GM18868 (cell line): Measurements from ENCODE around the gene GULP1.

ENCODE experiments used
- ATAC-seq: cut with Tn5 transposase; IDR thresholded peaks from one replicate; pipeline ENCODE4 v1.9.1; 2021; ENCODE audit warnings: mild to moderate bottlenecking, moderate library complexity; ENCODE audit not compliant: unreplicated experiment

GULP1 gene

DNA sequence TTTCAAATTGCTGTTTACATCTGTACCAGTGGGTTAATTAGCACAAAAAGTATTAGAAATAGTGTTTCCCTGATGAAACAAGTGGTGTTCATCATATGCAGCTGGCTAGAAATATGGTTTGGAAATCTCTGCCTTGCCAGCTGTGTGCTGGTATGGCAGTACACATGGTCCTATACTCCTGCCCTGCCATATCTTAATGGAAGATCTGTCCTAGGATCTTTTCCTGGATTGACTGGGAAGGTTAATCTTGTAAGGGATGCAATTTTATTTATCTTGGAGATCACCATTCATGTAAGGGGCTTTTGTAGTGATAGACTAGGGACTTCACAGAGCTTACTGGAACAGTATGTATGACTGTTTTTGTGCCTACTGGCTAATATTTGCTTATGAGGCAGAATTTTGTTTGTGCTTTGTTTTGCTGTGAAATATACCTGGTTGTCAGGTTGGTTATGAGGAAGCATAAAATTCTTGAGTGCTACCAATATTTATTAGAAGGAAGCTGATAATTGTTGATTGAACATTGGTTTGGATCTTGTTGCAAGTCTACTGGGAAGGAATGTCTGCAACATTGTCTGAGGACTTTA, 73.5 kb downstream of the GULP1 start:
- no peak for ATAC-seq

DNA sequence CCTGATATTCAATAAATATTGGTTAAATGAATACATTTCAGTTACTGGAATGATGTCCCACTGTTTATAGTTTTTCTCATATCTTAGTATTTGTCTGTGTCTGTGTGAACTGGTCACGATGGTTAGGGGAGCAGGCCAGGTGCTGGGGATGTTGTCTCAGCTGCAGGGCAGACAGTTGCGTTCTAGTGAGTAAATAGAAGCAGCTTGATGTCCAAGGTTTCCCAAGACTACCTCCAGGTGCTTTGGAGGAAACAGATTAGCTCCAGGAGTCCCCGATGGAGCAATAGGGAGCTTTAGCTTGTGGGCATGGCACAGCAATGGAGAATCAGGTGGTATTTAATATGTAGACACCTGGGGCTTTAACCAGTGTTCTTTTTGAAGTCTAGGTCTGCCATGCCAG, 75.5 kb downstream of the GULP1 start:
- no peak for ATAC-seq

DNA sequence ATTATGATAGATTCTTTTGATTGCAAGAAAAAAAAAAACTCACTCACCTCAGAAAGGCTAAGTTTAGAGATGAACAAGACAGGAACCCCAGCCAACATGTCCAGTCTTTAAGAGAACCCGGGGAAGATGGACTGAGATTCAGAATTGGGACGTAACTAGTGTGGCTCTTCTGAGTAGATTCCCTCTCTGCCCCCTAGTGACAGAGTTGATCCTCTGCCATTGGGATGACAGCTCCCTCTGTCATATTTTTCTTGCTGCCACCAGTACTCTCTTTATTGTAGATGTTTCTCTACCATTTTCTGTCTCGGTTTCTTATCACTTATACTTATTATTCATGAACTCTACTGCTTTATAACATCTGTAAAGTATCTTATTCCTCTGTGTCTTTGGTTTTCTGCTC, 77.7 kb downstream of the GULP1 start:
- ATAC-seq: peak; percentile 90

DNA sequence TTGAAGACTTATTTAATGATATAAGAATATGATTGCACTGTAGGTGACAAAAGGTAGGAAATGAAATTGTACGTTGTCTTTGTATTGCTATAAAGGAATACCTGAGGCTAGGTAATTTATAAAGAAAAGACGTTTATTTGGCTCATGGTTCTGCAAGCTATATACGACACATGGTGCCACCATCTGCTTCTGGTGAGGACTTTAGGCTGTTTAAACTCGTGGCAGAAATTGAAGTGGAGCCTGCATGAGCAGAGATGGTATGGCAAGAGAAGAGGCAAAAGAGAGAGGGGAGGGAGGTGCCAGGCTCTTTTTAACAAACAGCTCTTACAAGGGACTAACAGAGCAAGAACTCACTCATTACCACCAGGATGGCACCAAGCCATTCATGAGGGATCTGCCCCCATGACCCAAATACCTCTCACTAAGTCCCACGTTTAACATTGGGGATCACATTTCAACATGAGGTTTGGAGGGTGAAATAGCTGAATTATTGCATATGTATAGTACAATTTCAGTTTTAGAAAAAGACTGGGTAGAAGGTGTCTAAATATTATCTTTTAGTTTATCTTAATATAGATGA, 86.8 kb downstream of the GULP1 start:
- no peak for ATAC-seq

DNA sequence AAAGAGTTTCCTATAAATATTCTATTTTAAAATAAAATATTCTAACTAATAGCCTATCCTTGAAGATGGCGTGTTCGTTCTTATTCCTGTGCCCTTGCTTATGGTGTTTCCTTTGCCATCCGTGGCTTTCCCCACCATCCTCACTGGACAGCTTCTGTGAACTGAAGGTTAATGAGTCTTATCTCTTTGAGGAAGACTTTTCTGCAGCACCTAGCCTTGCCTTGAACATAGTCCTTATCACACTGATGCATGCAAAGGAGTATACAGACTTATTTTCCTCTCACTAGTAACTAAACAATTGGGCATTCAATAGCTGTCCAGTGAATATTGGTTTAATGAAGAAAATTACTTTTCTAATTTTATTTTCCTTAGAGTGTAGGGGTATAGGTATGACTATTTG, 88.1 kb downstream of the GULP1 start:
- no peak for ATAC-seq

DNA sequence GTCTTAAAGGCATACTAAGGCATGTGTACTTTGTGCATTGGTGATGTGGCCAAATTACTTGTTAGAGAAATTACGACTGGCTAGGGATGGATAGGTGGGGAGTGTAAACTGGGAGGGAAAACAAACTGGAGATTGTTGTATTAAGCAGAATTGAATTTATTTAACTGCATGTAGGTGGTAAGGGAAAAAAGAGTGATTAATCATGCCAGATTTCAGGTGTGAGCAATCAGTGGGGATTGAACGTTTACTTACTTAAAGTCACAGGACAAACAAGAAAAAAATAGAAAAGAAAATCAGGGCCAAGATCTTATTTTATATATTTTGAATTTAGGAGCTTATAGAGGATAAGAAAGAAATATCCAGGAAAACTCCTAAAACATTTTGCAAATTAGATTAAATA, 88.6 kb downstream of the GULP1 start:
- no peak for ATAC-seq

DNA sequence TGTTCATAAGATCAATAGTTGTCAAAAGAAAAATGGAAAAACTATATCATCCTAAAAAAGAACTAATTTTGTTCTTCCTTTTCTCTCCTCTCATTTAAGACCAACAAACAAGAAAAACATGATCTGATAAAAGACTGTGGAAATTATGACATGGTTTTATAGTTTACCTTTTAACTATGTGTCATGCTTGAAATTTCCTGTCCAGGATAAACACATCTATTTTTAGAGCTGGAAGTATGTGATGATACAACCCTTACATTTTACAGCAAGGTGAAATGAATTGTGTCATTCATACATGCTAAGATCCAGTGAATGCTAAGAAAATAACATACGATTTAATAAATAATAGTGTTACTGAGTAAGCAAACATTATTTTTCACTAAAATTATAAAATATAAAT, 89.9 kb downstream of the GULP1 start:
- no peak for ATAC-seq

DNA sequence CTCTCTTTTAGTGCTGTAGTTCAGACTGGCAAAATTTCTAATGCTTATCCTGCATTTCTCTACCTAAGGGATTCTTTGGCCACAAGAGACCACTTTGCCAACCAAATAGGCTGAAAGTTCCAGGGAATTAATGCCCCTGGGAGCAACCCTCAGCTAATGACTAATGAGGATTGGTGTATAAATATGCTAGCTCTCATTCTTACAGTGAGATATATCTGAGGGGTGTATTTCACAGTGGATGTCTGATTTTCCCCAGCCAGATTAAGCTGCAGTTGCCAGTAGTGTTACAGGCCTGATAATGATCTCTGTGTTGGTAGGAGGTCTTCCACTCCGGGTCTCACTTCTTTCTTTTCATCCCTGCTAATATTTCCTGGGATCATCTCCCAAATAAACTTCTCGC, 90.4 kb downstream of the GULP1 start:
- no peak for ATAC-seq

DNA sequence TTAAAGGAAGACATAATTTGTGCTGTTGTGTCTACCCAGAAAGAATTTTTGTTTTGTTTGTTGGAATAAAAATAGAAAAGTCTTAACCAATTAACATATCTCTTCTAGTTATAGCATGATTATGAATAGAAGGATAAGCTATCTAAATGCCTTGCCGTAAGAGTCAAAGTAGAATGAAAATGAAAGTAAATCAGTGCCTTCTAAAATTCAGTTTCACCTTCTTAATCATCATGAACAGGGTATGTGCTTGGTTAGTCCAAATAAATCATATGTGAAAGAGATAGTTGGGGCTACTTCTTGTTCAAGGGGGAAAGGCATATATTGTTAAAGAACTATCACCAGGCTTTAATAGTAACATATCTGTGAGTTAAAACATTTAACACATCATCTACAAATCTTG, 91.5 kb downstream of the GULP1 start:
- ATAC-seq: no peak

DNA sequence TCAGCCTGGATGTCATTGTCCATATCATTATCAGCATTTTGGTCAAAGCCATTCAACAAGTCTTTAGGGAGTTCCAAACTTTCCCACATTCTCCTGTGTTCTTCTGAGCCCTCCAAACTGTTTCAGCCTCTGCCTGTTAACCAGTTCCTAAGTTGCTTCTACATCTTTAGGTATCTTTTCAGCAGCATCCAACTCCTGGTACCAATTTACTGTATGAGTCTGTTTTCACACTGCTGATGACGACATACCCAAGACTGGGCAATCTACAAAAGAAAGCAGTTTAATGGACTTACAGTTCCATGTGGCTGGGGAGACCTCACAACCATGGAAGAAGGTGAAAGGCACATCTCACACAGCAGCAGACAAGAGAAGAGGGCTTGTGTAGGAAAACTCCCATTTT, 94.2 kb downstream of the GULP1 start:
- ATAC-seq: no peak

DNA sequence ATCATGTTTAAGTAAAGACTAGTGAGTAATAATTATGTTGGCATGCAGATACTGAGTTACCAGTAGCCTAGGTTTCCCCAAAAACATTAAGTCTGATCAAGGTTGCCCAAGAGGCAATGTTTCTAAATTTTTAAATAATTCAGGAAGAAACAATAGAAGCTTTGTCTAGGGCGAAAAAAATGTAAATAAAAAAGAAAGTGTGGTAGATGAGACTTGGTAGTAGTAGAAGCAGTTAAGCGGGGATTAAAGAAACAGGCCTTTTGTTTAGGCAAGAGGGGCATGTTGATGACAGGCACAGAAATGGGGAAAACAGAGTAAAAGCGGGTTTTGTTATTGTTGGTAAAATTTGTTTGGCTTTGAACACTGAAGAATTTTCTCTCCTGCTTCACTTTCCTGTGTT, 97.2 kb downstream of the GULP1 start:
- no peak for ATAC-seq

DNA sequence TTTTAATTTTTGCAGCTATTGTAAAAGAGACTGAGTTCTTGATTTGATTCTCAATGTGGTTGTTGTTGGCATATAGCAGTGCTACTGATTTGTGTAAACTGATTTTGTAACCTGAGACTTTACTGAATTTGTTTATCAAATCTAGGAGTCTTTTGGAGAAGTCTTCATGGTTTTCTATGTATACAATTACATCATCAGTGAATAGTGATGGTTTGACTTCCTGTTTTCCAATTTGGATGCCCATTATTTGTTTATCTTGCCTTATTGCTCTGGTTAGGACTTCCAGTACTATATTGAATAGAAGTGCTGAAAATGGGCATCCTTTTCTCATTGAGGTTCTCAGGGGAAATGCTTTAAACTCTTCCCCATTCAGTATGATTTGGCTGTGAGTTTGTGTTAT, 99.7 kb downstream of the GULP1 start:
- ATAC-seq: no peak

DNA sequence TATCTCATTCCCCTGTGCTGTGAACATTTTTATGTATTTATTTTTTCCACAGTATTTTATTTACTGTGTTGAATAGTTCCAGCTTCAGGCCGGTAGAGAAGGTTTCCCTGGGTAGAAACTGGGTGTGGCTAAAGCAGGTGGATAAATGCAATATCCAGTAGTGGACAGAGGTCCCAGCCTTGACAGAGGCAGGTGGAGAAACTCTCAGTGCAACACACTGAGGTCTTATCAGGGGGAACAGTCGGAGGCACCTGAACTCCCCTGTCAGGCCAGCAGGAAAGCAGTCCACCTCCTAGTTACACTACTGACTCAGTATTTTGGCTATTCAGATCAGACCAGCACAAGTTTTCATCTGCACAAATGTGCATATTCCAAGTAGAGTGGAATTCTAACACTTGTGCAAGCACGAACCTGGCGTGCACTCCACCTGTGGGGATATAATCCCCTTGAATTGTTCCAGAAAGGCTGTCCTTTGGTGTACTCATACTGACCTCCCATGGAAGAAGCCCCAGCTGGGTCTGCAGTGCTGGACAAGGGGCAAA, 103.3 kb downstream of the GULP1 start:
- no peak for ATAC-seq

DNA sequence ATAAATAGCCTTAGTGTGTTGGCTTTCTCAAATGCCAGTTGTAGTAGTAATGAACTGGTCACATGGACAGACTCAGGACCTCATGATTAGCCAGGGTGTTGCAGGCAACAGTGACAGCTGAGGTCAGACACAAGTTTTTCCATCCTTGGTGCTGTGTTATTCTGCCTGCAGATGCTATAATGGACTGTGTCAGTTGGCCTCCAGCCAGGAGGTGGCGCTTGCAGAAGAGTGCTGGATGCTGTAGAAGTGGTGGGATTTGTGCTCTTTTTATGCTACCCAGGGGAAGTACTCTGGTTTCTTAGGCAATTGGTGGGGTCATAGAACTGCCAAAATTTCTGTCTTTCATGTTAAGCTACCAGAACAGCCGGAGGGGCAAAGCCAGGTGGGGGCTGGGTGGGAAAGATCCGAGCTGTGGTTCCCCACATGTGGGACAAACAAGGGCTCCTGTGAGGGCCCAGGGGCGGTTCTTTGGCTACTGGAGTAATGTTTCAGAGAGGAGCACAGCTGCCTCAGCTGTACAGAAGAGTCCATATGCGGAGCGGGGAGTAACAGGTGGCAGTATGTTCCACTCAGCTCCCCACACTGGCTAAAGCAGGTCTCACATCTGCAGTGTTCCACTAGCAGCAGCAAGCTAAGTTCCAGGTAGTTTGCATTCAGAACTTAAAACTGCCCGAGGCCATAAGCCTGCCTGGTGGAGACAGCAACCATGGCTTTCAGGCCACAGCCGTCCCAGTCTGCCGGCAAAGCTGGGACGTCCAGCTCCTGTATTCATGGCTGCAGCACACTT, 104.4 kb downstream of the GULP1 start:
- no peak for ATAC-seq

DNA sequence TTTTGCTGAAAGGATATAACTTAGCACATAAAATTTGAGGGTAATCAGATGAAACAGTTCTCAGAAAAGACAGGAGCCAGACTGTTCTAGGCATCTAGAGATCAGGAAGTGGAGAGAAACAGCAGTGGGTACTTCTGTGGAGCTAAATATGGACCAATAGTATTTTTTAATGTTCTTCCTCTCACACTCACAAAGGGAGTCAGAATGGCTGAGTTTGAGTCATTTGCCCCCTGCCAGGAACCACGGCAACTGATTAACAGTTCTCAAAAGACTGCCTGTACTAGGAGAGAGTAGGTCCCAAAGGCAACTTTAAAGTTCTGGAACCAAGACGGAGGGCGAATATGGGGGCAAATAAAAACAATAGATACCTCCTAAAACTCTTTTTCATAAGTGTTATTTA, 107.5 kb downstream of the GULP1 start:
- ATAC-seq: no peak

DNA sequence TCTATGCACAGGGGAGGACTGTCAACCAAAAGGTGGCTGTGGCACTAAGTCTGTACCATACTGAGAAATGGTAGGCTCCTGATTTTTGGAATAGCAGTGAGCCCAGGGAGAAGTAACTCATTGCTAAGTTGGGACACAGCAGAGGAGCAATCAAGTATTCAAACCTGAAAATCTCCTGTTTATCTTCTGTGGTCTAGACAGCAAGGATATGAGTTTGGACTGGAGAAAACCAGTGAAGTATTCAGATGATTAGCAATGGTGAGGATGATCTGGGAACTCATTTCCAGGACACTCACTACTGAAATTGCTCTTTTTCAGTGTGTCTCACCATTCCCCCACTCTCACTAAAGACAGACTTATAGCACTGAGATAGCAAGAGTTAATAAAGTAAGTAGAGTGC, 112.0 kb downstream of the GULP1 start:
- ATAC-seq: no peak

DNA sequence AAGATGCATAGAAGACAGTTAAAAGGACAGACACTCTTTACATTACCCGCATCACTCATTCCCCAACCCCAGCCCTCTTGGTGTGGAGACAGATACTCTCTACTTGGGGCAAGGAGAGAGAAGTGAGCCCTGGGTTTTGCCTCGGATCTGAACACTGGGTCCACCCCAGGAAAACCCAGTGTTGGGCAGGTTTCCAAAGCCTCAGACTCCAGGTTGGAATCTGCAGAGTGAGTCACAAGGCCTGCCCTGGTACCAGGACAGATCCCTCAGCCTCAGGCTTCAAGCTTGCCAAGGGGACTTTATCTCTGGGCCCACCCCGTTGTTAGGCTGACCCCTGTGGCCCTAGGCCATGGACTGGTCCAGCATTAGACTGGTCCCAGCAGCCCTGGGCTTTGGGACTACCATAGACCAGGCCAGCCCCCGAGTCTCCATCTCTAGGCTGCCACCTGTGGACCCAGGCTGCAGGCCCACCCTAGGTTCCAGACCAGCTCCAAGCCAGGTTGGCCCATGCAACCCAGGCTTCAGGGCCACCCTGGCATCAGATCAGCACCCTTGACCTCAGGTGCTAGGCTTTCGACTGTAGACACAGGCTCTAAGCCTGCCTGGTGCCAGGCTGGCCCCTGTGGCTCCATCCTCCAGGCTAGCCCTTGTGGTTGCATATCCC, 112.8 kb downstream of the GULP1 start:
- ATAC-seq: no peak

DNA sequence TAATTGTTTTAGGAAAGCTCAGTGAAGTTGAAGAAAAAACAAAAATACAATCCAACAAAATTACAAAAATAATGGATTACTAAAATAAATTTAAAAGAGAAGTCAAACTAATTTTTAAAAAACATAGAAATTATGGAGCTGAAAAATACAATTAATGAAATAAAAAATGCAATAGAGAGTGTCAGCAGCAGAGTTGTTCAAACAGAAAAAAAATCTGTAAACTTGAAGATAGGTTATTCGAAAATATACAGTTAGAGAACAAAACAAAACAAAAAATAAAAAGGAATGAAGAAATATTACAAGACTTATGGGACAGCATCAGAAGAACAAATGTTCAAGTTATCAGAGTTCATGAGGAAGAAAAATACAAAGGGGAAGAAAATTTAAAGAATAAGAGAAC, 114.7 kb downstream of the GULP1 start:
- no peak for ATAC-seq

DNA sequence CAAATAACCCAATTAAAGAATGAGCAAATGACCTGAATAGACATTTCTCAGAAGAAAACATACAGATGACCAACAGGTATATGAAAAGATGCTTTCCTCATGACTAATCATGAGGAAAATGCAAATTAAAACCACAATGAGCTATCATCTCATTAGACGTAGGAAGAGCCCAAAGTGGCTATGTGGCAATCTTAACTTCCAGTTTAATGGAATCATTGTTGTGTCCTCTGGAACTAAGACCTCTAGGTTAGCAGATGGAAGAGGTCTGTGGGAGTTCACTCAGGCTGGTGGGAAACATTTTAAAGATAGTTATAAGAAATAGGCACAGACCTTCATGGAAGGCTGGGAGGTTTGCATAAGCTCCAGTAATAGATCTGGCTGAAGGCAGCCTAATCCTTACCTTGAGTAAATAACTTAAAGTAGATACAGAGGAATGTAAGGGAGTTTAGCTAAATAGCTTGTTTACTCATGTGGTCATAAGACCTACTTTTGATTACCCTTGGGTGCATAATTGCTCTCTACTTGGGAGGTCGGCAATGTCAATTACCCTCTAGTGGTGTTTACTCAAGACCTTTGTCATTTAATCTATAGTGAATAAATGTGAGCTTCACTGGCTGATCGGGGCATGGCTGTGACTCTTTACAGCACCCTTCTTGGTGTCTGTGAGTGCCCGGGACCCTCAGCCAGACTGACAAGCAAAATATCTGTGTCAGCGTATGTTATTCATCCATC, 119.0 kb downstream of the GULP1 start:
- ATAC-seq: no peak

DNA sequence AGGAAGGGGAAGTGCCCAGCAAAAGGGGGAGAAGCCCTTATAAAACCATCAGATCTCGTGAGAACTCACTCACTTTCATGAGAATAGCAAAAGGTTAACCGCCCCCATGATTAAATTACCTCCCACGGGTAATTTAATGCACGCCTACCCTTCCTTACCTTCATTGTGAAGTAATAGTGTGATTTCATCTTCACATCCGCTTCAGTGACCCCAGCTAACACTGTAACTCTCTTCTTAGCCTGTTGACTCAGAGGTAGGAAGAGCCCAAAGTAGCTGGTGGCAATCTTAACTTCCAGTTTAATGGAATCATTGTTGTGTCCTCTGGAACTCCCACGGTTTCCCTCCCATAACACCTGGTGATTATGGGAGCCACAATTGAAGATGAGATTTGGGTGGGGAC, 120.5 kb downstream of the GULP1 start:
- no peak for ATAC-seq

DNA sequence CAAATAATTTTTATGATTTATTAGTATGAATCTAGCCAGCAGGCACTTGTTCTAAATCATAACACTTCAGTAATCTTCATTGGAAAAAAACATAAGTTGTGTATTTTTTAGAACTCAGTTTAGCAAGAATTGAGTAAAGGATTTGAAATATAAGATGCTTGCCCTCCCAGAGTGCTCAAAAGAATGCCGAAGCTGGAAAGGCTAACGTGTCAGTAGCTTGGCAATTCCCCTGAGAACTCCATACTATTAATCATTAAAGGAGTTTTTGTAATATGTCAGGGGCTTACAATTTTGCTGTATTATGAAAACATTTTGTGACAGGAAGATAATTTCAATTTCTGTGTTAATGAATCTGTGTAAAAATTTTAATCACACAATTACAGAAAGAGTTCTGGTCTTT, 122.7 kb downstream of the GULP1 start:
- no peak for ATAC-seq
